Panc1 (cell line): Measurements from ENCODE around the gene LOC101059915.

Experiments used
- ATAC-seq: fragments of 200-7000 bp; cut with Tn5 transposase; 2 replicates; pipeline ENCODE4 v1.9.1; 2020; ENCODE audit warnings: mild to moderate bottlenecking, moderate library complexity
- BruUV-seq: library from RNA; stranded (reverse); fragments of 400-500 nt; replicated peaks from 2 replicates; lab custom pipeline; 2021; lab: Mats Ljungman, UMichigan
- CTCF ChIA-PET: fragments of 300-600 bp; sonication (Branson Sonifier 250); formaldehyde crosslinking; loops from one replicate; lab custom pipeline; 2022; ENCODE audit warnings: antibody characterized with exemption; lab: Charles Lee
- POLR2A ChIA-PET: fragments of 300-600 bp; sonication (Branson Sonifier 250); formaldehyde crosslinking; loops from one replicate; lab custom pipeline; 2022; ENCODE audit warnings: antibody characterized with exemption; lab: Charles Lee
- DNase-seq: peaks from one replicate; pipeline ENCODE4 v3.0.0-alpha.2; 2010; ENCODE audit warnings: low read depth, low spot score
- H3K27ac ChIP-seq: 2 replicates; pipeline ENCODE4 v1.5.1; 2011; ENCODE audit warnings: mild to moderate bottlenecking, low read length, inconsistent platforms
- H3K27me3 ChIP-seq: fragments of 200-500 bp; sonication (Bioruptor generic); 2 replicates; pipeline ENCODE4 v1.6.0; 2014; ENCODE audit warnings: low read length, inconsistent platforms; ENCODE audit not compliant: control insufficient read depth, insufficient read depth
- H3K36me3 ChIP-seq: fragments of 200-500 bp; sonication (Bioruptor generic); 2 replicates; pipeline ENCODE4 v1.5.1; 2014; ENCODE audit warnings: inconsistent platforms, mild to moderate bottlenecking, low read length, moderate library complexity; ENCODE audit not compliant: control insufficient read depth, insufficient read depth
- H3K4me1 ChIP-seq: 2 replicates; pipeline ENCODE4 v1.5.1; 2011; ENCODE audit warnings: inconsistent platforms, mild to moderate bottlenecking, low read length, moderate library complexity; ENCODE audit not compliant: control insufficient read depth, insufficient read depth
- H3K4me3 ChIP-seq, 2 experiments: 2 replicates each; pipeline ENCODE4 v1.5.1; 2011 to 2012; ENCODE audit warnings: low read depth in 2 of 2, low read length in 2 of 2, mild to moderate bottlenecking in 2 of 2, inconsistent platforms in 1 of 2, moderate library complexity in 1 of 2
- H3K9me3 ChIP-seq: fragments of 200-500 bp; sonication (Bioruptor generic); 2 replicates; pipeline ENCODE4 v1.5.1; 2014; ENCODE audit warnings: low read depth, mild to moderate bottlenecking, inconsistent platforms, low read length, moderate library complexity; ENCODE audit not compliant: control insufficient read depth, insufficient read depth
- CTCF ChIP-seq: fragments of 450-650 bp; IDR thresholded peaks from 2 replicates; pipeline ENCODE4 v1.5.1; 2017; ENCODE audit warnings: mild to moderate bottlenecking
- POLR2AphosphoS5 ChIP-seq: IDR thresholded peaks from 2 replicates; pipeline ENCODE4 v1.6.1; 2012; ENCODE audit warnings: mild to moderate bottlenecking, low read depth, low read length, moderate library complexity
- SIN3A ChIP-seq: IDR thresholded peaks from 2 replicates; pipeline ENCODE4 v1.6.1; 2012; ENCODE audit warnings: low read depth, mild to moderate bottlenecking, low read length, moderate library complexity, borderline replicate concordance; ENCODE audit not compliant: insufficient read depth
- TCF7L2 ChIP-seq: IDR thresholded peaks from 2 replicates; pipeline ENCODE4 v1.6.1; 2011; ENCODE audit warnings: mild to moderate bottlenecking, low read depth, low read length, inconsistent platforms
- in situ Hi-C: cut with HindIII; loops from 2 replicates; pipeline ENCODE4 v1.10.0; 2016; ENCODE audit warnings: low sequenced_read_pairs, low pct_unique_long_range_greater_than_20kb
- intact Hi-C: fragments of 100-400 bp; cut with micrococcal nuclease; formaldehyde crosslinking; loops from one replicate; pipeline ENCODE4 v1.10.0; 2022; ENCODE audit not compliant: unreplicated experiment
- TF ChIP-seq, protein P1 (sequence below), 2 experiments: IDR thresholded peaks; 2 replicates each; pipeline ENCODE4 v1.6.1; 2011 to 2012; ENCODE audit warnings: low read depth in 2 of 2, control low read depth in 1 of 2, low read length in 1 of 2, mild to moderate bottlenecking in 1 of 2, moderate library complexity in 1 of 2; ENCODE audit not compliant: insufficient read depth in 1 of 2

Gene LOC101059915

GRCh38 chrX:71650333-71650969 lies 16.9 kb upstream of the LOC101059915 start:
- CTCF ChIA-PET: no interaction called here
- H3K27me3 ChIP-seq: no peaks in the 10 kb centered on the region
- POLR2A ChIA-PET: no interaction called here
- no peak for DNase-seq
- no peak overlapping the region for H3K27ac ChIP-seq
- intact Hi-C loops (no loop called here), in situ Hi-C loops (no loop called here)
- no peaks in the 10 kb centered on the region for H3K36me3 ChIP-seq
- TF ChIP-seq CTCF (peak; percentile 46), SIN3A (no peak)
- no peaks in the 10 kb centered on the region for H3K4me1 ChIP-seq
- ATAC-seq: peak; percentile 71; the same call in 1 of the 2 replicates
- H3K9me3 ChIP-seq: no peaks in the 10 kb centered on the region
- BruUV-seq: no TSS peak
- H3K4me3 ChIP-seq: no peak overlapping the region

DNA sequence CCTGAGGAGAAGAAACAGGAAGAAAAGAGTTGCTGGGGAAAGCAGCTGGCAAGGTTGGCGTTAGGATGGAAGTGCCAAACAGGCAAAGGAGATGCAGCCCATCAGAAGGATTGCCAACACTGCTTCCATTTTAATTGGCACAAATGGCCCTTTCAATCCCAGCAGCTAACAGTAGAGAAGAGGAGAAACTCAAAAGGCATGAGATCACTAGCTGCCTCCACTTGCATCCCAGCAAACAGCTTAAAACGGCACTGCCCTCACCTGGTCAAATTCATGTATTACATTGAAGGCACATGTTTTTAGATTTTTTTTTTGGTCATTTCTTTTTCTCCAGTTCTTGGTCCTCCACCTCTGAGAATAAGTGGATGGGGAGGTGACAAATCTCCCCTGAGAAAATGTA lies 14.9 kb upstream of the LOC101059915 start:
- POLR2A ChIA-PET: no interaction called here

GRCh38 chrX:71653344-71653743 lies 14.0 kb upstream of the LOC101059915 start:
- no TSS peak for BruUV-seq
- no peaks in the 10 kb centered on the region for H3K36me3 ChIP-seq
- TF ChIP-seq TCF7L2: no peak
- TF ChIP-seq, protein P1, sequence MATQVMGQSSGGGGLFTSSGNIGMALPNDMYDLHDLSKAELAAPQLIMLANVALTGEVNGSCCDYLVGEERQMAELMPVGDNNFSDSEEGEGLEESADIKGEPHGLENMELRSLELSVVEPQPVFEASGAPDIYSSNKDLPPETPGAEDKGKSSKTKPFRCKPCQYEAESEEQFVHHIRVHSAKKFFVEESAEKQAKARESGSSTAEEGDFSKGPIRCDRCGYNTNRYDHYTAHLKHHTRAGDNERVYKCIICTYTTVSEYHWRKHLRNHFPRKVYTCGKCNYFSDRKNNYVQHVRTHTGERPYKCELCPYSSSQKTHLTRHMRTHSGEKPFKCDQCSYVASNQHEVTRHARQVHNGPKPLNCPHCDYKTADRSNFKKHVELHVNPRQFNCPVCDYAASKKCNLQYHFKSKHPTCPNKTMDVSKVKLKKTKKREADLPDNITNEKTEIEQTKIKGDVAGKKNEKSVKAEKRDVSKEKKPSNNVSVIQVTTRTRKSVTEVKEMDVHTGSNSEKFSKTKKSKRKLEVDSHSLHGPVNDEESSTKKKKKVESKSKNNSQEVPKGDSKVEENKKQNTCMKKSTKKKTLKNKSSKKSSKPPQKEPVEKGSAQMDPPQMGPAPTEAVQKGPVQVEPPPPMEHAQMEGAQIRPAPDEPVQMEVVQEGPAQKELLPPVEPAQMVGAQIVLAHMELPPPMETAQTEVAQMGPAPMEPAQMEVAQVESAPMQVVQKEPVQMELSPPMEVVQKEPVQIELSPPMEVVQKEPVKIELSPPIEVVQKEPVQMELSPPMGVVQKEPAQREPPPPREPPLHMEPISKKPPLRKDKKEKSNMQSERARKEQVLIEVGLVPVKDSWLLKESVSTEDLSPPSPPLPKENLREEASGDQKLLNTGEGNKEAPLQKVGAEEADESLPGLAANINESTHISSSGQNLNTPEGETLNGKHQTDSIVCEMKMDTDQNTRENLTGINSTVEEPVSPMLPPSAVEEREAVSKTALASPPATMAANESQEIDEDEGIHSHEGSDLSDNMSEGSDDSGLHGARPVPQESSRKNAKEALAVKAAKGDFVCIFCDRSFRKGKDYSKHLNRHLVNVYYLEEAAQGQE (IDR thresholded peaks at IDR 0.05; ENCODE audit: insufficient read depth in 1 of 2, low read depth in 2 of 2, low read length in 1 of 2): no peak
- no peak for TF ChIP-seq SIN3A
- no peak for TF ChIP-seq CTCF
- no peak for TF ChIP-seq POLR2AphosphoS5
- H3K4me3 ChIP-seq: no peak overlapping the region
- intact Hi-C loops: no loop called here
- no peaks in the 10 kb centered on the region for H3K4me1 ChIP-seq
- no peak for ATAC-seq
- in situ Hi-C loops: no loop called here
- ChIA-PET POLR2A (no interaction called here), CTCF (no interaction called here)
- no peak overlapping the region for H3K27ac ChIP-seq
- DNase-seq: no peak
- no peaks in the 10 kb centered on the region for H3K27me3 ChIP-seq
- no peaks in the 10 kb centered on the region for H3K9me3 ChIP-seq

More for the DNA sequence above, 14.9 kb upstream of the LOC101059915 start:
- DNase-seq (peak; percentile 47), ATAC-seq (0 out of 2 replicates have a peak, but pooled peaks have one; percentile 71)
- TF ChIP-seq POLR2AphosphoS5 (no peak), CTCF (peak; percentile 79)
- BruUV-seq: no TSS peak
- Histone ChIP-seq H3K27ac (no peak overlapping the region), H3K4me1 (no peaks in the 10 kb centered on the region), H3K27me3 (no peaks in the 10 kb centered on the region), H3K9me3 (no peaks in the 10 kb centered on the region), H3K4me3 (no peak overlapping the region), H3K36me3 (no peaks in the 10 kb centered on the region)
- in situ Hi-C loops (no loop called here), intact Hi-C loops (no loop called here)
- CTCF ChIA-PET: interaction anchor here (0.9 kb wide), 1 partner anchor 34 kb away, joined by 3 read pairs; the partner anchor contains the start of gene CXCR3
